WERI-Rb-1 (cell line): Measurements from ENCODE around the gene SGPL1.

Experiments
- DNase-seq: peaks from one replicate; pipeline ENCODE4 v3.0.0-alpha.2; 2020
- H3K27ac ChIP-seq: fragments of 250-450 bp; sonication (Bioruptor Pico); 2 replicates; pipeline ENCODE4 v1.5.1; 2020; ENCODE audit warnings: mild to moderate bottlenecking, moderate library complexity
- H3K27me3 ChIP-seq: fragments of 250-450 bp; sonication (Bioruptor Pico); 2 replicates; pipeline ENCODE4 v1.5.1; 2021; ENCODE audit warnings: mild to moderate bottlenecking, low read depth, moderate library complexity; ENCODE audit not compliant: insufficient read depth, severe bottlenecking
- H3K36me3 ChIP-seq: fragments of 250-450 bp; sonication (Bioruptor Pico); 2 replicates; pipeline ENCODE4 v1.5.1; 2020; ENCODE audit warnings: mild to moderate bottlenecking, moderate library complexity
- H3K4me3 ChIP-seq: 2 replicates; pipeline ENCODE4 v1.5.1; 2011; ENCODE audit warnings: low read depth, mild to moderate bottlenecking, control low read depth, low read length
- H3K9me3 ChIP-seq: fragments of 250-450 bp; sonication (Bioruptor Pico); 2 replicates; pipeline ENCODE4 v1.5.1; 2021; ENCODE audit warnings: mild to moderate bottlenecking, moderate library complexity; ENCODE audit not compliant: severe bottlenecking
- TF ChIP-seq, protein P1 (sequence below): IDR thresholded peaks from 2 replicates; pipeline ENCODE4 v1.5.1; 2011; ENCODE audit warnings: low read depth, mild to moderate bottlenecking, control low read depth, inconsistent platforms, low read length

The SGPL1 gene

DNA sequence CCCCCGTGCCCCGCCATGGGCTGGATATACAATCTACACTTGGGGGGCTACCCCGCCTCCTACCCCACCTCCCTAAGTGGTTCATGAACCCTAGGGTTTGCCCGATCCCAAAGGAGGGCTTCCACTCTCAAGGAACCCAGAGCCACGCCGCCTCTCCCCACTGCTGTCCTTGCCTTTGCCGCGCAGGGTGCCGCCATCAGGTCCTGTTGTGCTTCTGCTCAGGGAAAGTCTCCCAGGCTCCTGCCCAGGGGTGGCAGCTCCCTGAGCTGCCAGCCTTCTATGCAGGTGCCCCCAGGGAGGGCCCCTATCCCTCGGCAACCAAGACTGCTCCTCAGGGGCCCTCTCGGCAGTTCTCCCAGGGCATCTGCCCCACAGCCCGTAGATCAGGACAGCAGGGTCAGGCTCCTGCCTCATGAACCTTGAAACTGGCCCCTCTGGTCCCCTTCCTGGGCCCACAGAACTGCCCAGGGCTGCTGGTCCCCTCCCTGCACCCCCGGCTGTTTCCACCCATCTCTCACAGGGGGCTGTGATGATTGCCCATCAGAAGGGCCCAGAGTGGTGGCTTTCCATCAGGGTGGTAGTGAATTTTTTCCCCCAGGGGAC lies 85.6 kb downstream of the SGPL1 start:
- no peak overlapping the region for H3K27ac ChIP-seq
- no peak for DNase-seq
- H3K4me3 ChIP-seq, result no peak overlapping the region
- no peaks in the 10 kb centered on the region for H3K36me3 ChIP-seq
- H3K9me3 ChIP-seq, result no peaks in the 10 kb centered on the region
- H3K27me3 ChIP-seq, result no peaks in the 10 kb centered on the region
- TF ChIP-seq, protein P1, sequence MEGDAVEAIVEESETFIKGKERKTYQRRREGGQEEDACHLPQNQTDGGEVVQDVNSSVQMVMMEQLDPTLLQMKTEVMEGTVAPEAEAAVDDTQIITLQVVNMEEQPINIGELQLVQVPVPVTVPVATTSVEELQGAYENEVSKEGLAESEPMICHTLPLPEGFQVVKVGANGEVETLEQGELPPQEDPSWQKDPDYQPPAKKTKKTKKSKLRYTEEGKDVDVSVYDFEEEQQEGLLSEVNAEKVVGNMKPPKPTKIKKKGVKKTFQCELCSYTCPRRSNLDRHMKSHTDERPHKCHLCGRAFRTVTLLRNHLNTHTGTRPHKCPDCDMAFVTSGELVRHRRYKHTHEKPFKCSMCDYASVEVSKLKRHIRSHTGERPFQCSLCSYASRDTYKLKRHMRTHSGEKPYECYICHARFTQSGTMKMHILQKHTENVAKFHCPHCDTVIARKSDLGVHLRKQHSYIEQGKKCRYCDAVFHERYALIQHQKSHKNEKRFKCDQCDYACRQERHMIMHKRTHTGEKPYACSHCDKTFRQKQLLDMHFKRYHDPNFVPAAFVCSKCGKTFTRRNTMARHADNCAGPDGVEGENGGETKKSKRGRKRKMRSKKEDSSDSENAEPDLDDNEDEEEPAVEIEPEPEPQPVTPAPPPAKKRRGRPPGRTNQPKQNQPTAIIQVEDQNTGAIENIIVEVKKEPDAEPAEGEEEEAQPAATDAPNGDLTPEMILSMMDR, result no peak

DNA sequence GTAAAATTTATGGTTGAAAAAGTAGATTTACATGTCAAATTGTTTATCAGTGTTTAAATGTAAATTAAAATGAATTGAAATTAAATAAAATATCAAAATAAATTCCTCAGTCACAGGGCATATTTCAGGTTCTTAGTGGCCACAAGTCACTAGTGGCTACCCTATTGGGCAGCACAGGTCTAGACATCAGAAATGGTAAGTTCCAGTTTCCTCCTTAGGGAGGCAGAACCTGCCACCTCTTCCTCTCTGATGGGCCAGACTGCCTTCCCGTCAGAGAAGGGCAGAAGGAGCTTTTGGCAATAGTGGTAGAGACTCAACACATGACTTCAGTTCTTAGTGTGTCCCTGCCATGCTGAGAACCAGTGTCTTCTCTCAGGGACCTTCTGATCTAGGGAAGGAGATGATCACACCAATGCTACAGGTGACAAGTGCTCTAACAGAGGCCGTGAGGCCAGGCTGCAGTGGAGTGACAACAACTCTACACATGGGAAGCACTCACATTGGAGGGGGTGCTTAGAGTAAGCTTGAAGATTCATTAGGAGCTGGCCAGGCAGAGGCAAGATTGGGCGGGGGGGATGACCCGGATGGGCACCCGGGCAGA lies 87.0 kb downstream of the SGPL1 start:
- Histone ChIP-seq H3K27ac (no peak overlapping the region; the same call in 1 of the 2 replicates), H3K4me3 (no peak overlapping the region), H3K36me3 (no peaks in the 10 kb centered on the region), H3K9me3 (no peaks in the 10 kb centered on the region), H3K27me3 (no peaks in the 10 kb centered on the region)
- no peak for DNase-seq
- TF ChIP-seq, protein P1, result 0 out of 2 replicates have a peak, but pooled peaks have one; percentile 26

DNA sequence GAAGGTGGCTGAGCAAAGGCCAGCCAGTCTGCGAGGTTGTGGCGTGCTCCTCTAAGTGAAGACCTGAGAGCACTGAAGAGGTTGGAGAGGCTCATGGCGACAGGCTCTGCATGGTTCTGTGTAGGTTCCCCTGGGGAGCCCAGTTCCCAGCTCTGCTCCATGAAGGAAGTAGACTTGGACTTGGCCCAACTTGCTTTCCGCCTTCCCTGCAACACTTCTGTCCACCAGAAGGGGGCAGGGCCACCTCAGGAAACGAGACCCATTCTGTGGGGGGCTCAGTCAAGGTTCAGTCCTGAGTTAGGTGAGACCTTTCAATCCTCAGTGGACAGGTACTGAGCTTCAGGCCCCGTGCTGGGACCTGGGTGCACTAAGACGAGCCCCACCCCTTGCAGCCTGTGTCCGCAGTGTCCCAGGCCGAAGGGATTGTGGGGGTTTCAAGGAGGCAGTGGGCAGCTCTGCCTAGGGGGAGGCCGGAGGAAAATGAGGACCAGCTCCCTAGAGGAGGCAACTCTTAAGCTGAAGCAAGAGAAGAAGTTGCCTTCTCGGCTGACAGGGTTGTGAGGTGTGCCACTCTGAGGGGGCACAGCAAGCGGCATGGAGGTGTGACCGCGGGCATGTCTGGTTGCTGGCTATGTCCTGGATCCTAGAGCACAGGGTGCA lies 87.6 kb downstream of the SGPL1 start:
- TF ChIP-seq, protein P1, result peak; percentile 92
- no peaks in the 10 kb centered on the region for H3K27me3 ChIP-seq
- H3K9me3 ChIP-seq, result no peaks in the 10 kb centered on the region
- no peaks in the 10 kb centered on the region for H3K36me3 ChIP-seq
- no peak overlapping the region for H3K4me3 ChIP-seq
- peak; percentile 78 for DNase-seq
- H3K27ac ChIP-seq, result peak overlapping the region; percentile 36; the same call in 1 of the 2 replicates

DNA sequence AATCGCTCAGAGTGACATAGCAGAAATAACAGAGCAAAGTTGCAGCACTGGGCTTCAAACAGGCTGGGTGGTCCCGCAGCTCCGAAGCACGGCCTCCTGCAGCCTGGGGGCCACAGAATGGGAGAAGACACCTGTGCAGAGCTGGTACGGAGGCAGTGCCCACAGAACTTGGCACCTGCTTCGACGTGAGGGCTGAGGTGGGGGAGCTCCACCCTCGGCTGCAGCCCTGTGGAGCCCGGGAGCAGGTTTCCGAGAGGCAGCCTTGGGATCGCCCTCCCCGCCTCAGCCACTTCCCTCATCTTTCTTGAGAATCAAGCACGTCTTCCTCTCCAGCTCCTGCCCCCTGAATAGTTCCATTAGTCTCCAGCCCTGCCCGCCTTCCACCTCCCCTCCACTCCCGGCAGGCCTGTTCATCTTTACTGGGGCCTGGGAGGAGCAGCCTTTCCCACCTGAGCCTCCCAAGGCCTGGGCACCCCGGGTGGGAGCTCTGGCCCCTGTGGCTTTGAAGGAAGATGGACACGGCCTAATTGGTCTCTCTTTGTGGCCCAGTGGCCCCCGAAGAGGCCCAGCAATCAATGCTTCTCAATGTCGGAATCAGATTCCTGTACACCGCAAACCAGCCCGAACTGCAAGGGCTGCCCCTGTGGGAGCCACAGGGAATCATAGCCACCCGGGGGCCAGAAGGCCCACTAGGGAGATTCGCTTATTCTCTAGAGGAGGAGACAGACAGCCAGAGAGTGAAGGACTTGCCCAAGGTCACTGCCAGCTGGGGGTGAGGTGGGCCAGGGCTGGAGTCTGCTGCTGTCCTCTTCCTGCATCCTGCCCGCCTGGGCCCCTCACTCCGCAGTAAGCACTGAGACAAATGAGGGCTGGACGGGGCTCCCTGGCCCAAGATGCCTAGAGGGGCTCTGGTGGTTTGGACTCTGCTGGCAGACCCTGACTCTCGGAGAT lies 89.6 kb downstream of the SGPL1 start:
- no peak for DNase-seq
- TF ChIP-seq, protein P1, result no peak

DNA sequence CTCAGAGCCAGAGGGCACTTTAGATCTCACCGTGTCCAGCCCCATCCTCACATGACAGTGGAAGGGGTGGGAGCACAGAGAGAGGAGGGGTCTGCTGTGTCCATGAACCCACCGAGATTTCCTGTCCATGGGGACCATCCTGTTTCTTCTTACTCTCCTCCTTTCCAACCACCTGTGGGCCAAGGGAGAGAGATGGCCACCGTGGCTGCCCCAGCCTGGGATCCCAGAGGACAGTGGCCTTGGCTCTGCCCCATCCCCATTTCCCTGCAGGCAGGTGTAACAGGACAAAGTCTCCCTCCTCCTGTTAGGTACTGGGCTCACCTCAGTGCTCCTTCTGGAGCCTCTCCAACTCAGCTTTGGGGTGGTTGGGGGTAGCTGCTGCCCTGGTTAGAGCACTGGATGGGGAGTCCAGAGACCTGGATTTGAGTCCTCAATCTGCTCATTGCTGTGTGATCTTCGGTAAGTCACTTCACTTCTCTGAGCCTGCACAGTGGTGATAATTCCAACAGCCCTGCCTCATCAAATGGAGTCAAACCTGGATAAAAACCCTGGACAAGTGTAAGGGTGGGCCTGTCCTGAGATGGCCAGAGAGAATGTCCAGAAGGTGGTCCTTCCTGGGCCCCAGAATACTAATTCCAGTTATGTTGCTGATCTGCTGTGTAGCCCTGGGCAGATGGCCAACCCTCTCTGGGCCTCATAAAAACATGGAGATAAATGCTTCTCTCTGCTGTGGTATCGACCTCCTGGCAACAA lies 90.5 kb downstream of the SGPL1 start:
- no peaks in the 10 kb centered on the region for H3K27me3 ChIP-seq
- DNase-seq, result no peak
- TF ChIP-seq, protein P1, result no peak
- H3K4me3 ChIP-seq, result no peak overlapping the region
- no peaks in the 10 kb centered on the region for H3K36me3 ChIP-seq
- H3K27ac ChIP-seq, result no peak overlapping the region; the same call in 1 of the 2 replicates
- H3K9me3 ChIP-seq, result no peaks in the 10 kb centered on the region

More for the DNA sequence above, 89.6 kb downstream of the SGPL1 start:
- Histone ChIP-seq H3K27ac (peak overlapping the region; percentile 38), H3K27me3 (no peaks in the 10 kb centered on the region), H3K36me3 (no peaks in the 10 kb centered on the region), H3K4me3 (no peak overlapping the region), H3K9me3 (no peaks in the 10 kb centered on the region)
